AG09309 (cell line): Measurements from ENCODE around the gene ATP10A.

Experiments
- DNase-seq: peaks from one replicate; pipeline ENCODE4 v3.0.0-alpha.2; 2010; ENCODE audit warnings: low read depth
- H3K4me3 ChIP-seq: 2 replicates; pipeline ENCODE4 v1.5.1; 2011; ENCODE audit warnings: mild to moderate bottlenecking, low read depth, low read length, moderate library complexity; ENCODE audit not compliant: control insufficient read depth
- CTCF ChIP-seq: IDR thresholded peaks from 2 replicates; pipeline ENCODE4 v1.5.1; 2011; ENCODE audit warnings: mild to moderate bottlenecking, low read depth, low read length, inconsistent platforms; ENCODE audit not compliant: insufficient read depth, control insufficient read depth; ENCODE audit errors: missing control alignments

Gene ATP10A

GRCh38 chr15:25803036-25803435 lies 60.1 kb downstream of the ATP10A start:
- no peak for TF ChIP-seq CTCF
- no peak for DNase-seq
- H3K4me3 ChIP-seq = no peak overlapping the region

GRCh38 chr15:25802285-25802830 lies 60.8 kb downstream of the ATP10A start:
- H3K4me3 ChIP-seq = no peak overlapping the region
- DNase-seq = no peak
- TF ChIP-seq CTCF = no peak

GRCh38 chr15:25801586-25802284 lies 61.4 kb downstream of the ATP10A start:
- no peak for DNase-seq
- TF ChIP-seq CTCF = no peak
- H3K4me3 ChIP-seq = no peak overlapping the region

DNA sequence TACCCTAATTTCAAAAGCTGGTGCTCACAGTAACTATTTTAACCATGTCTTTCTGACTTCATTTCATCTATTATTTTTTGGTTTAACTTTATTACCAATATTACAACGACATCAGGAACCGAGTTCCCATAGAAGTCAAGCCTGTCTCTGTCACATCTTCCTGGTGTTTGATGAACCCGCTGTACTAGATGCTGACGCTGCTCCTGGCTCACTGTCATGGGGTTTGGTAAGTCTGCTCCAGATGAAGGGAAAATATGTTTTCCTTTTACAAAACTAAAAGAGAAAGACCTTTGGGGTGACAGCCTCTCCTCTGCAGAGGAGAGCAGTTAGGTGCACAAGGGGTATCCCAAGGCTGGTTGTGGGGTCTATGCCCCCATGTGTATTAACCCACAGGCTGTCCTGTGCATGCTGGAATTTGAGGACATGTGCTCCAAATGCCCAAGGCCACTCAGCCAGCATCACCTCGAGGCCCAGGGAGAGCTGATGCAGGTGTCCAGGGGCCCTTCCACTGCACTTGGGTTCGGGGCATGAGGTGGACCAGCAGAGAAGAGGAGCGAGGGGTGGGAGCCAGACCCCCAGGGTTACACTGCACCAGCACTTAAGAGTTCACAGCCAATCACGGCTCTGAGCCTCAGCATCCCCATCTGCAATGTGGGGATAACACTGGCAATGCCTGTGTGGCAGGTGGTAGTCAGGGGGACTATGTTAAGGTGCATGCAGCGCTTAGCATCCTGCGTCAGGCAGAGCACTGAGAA lies 62.2 kb downstream of the ATP10A start:
- no peak for TF ChIP-seq CTCF
- no peak overlapping the region for H3K4me3 ChIP-seq
- DNase-seq = no peak

DNA sequence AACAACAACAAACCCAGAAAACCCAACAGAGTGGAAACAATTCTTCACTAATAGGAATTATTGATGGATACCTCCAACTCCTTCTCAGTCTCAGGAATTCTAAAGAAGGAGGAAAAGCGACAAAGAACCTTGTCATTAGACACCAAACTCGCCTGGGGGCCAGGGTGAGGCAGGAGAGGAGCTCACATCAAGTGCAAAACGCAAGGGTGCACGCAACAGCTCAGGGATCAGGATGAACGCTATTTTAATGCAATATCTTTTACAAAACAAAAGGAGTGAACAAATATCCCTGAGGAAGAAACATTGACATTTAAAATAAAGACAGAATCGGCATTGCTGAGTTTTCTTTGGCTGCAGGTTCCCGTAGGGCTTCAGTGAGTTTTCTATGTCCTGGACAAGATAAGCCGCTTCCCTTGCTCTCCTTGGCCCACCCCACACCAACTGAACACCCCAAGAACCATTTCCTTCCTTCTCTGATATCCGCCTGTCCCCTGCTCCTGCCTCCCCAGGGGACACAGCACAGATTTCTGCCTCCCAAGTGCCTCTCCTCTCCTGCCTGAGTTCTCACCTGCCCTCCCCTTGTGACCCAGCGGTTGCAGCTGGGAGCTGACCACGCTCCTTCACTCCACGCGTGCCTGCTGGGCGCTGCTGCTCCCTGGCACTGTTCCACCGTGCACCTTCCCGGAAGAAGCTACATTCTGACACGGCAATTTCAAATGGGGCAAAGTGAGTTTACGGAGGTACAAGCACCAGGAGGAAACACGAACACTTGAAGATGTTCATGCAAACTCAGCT lies 63.0 kb downstream of the ATP10A start:
- TF ChIP-seq CTCF = no peak
- DNase-seq = no peak
- no peak overlapping the region for H3K4me3 ChIP-seq
